Stromal cell of bone marrow (primary cell): Measurements from ENCODE around the gene WDR83.
A peak's percentile ranks its signal among the peaks of the same experiment; 100 is the strongest.
"Not testable (repeated sequence)": the region's sequence is repeated elsewhere in the genome, so short reads cannot be mapped to it uniquely, and the experiment has no call there.

ENCODE experiments used
- DNase-seq: peaks from one replicate; pipeline ENCODE4 v3.0.0-alpha.2; 2012; ENCODE audit warnings: low read depth

WDR83 gene

DNA sequence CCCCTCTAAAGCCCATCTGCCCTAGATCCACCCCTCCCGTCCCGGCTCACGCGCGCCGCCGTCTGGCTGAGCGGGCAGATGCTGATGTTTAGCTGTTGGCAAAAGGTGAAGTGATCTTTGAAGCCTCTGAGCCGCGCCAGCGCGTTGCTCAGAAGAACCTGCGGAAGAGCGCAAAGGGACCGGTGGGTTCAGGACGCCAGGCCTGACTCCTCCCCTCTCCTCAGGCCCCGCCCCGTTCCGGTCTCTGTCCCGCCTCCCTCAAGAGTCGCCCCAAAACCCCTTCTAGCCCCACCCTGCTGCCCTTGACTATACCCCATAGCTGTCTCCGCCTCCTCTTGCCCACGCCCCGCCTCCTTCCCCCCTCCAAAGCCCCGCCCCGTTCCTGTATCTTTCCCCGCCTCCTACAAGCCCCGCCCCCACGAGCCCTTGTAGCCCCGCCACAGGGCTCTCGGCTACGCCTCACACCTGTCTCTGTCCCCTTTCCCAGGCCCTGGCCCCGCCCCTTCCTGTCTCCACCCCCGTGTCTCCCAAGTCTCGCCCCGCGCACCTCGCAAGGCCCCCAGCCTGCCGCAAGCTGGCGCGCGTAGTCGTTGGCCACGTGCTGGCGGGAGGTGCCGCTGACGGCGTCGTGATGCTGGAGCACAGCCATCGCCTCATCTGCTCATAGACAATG is 9.6 kb upstream of the WDR83 start:
- no peak for DNase-seq

DNA sequence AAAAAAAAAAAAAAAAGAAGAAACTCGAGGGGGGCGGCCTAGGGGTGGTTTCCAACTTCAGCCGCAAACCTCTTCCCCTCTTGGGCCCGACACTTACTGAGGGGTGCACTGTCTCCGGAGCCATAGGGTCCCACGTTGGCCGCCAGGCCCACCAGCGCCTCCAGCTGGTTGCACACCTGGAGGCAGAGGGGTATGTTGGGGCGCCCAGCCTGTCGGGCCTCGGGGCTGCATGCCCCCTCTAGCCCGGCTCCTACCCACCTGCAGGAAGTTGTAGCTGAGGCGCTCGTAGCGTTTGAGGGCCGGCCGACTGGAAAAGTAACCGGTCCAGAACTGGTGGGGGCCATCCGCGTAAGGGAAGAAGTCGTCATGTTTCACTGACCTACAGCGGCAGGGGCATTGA is 8.6 kb upstream of the WDR83 start:
- no peak for DNase-seq

DNA sequence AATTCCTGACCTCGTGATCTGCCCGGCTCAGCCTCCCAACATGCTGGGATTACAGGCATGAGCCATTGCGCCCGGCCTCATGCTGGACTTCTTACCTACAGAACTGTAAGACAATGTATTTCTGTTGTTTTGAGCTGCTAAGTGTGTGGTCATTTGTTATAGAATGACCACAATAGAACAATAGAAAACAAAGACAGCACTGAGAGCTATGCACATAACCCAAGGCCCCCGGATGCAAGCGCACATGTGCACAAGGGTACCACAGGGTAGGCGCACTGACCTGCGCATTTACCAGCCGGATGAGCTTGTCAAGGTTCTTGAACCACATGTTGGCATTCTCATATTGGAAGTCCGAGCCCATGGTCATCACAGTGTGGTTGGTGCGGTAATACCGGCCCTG is 5.6 kb upstream of the WDR83 start:
- DNase-seq = no peak

DNA sequence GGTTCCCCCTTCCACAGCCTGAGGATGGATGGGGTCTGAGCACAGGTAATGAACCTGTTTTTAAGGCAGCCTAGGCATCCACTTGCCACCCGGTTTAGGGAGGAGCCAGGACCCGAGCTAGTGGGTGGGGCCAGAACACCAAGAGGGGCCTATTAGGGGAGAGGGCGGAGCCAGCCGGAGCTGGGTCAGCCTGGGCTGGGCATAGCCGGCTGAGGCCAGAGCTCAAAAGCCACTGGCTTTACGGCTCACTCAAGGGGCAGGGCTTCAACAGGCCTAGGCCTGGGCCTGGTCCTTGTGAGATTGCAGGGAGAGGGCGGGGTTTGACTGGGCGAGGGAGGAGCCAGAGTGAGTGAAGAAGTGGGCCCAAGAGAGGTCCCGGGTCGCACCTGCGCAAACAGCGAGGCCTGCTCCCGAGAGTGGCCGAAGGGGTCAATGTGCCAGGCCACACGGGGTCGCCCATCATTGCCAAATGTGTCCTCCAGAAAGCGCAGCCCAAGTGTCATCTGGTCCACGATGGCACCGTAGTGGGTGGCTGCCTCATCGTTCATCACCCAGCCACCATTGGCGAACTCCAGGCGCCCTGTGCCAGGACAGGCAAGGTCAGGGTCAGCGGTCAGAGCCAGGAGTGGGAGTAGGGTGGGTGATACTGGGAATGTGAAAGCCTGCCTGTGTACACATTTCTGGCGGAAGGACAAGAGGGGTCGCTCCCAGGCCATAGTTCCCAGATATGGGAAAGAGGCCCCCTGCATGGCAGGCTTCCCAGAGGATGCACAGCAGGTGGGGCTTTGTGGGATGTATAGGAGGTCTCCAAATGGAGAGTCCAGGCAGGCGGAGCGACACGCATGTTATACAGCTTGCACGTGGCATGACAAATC is 2.0 kb upstream of the WDR83 start:
- DNase-seq = no peak

DNA sequence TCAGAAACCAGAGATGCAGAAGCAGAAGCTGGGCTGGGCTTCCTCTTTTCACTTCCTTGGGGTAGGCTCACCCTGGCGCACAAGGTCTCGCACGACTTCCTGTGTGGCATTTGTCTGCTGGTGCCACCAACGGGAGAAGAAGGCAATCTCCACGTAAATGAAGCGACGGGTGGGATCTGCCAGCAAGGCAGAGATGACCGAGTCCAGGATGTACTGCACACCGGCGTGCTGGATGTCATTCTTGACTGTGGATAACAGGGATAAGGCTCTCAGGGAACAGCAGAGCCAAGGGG is 1.4 kb upstream of the WDR83 start:
- no peak for DNase-seq

DNA sequence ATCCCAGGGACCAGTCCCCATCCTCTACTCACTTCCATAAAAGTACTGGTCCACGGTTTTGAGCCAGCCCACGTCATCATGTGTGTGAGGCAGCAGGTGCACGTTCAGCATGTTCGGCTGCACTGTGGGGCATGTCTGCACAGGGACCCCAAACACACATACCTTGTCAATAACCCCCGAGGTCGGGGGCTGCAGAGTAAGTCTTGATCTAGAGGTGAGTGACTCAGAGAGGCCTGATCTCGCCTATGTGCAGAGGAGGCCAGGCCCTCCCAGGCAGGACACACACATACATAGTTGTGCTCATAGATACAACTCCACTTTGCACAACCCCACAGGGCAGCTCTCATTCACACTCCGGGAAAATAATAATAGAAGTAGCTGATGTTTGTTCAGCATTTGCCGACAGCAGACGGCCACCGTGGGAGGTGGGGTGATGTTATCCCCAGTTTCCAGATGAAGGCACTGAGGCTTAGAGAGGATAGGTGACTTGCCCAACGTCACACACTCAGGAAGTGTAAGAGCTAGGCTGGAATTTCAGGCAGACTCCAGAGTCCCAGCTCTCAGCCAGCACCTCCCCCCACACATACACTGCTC is 839 bp upstream of the WDR83 start:
- DNase-seq = no peak

DNA sequence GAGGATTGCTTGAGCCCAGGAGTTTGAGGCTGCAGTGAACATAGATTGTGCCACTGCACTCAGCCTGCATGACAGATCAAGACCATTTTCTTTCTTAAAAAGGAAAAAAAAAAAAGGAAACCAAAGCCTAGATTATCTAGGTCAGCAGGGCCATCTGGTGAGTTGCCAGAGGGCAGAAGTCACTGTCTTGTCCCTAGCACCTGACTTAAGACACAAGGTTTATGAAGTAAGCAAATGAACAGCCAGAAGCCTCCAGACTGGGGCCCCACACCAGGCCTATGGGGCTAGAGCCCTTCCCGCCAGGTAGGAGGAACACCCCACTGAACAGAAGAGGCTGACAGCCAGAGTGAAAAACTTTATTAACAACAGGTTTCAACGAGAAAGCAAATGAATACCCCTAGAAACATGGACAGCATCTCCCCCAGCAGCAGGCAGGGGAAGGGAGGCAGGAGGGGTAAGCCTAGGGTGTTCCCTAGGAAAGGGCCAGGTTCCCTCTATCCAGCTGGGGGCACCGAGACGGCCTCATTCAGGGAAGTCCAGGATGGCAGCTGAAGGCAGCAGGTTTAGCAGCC is 1.2 kb downstream of the WDR83 start:
- no peak for DNase-seq

DNA sequence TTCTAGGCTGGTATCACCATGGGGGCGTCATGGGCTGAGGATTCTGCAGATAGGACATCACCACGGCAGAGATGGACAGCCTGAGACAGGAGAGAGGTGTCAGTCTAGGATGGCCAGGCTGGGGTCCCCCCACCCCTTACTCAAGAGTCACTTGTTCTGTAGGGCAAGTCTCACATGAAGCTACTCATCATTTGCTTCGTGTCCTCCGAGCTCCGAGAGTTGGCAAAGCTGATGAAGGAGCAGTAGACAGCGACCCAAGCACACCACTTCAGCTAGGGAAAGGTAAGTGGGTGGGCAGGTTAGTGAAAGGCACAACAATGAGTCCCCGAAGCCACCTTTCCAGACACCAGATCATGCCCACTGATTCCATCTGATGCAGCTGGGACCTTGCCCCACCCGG is 1.7 kb downstream of the WDR83 start:
- DNase-seq = no peak

DNA sequence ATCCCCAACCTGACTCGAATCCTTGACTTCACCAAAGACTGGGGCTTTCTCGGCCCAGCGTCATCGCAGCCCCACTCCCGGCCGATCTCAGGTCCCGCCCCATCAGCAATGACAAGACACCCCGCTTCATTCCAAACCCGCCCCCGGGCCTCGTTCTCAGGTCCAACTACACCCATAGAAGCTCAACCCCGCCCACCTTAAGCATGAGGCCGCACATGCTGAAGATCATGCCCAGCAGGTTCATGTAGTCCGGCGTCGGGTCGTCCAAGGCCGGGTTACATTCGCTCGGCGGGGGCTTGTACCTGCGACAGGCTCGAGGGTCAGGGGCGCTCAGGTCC is 2.3 kb downstream of the WDR83 start:
- peak; percentile 33 for DNase-seq

DNA sequence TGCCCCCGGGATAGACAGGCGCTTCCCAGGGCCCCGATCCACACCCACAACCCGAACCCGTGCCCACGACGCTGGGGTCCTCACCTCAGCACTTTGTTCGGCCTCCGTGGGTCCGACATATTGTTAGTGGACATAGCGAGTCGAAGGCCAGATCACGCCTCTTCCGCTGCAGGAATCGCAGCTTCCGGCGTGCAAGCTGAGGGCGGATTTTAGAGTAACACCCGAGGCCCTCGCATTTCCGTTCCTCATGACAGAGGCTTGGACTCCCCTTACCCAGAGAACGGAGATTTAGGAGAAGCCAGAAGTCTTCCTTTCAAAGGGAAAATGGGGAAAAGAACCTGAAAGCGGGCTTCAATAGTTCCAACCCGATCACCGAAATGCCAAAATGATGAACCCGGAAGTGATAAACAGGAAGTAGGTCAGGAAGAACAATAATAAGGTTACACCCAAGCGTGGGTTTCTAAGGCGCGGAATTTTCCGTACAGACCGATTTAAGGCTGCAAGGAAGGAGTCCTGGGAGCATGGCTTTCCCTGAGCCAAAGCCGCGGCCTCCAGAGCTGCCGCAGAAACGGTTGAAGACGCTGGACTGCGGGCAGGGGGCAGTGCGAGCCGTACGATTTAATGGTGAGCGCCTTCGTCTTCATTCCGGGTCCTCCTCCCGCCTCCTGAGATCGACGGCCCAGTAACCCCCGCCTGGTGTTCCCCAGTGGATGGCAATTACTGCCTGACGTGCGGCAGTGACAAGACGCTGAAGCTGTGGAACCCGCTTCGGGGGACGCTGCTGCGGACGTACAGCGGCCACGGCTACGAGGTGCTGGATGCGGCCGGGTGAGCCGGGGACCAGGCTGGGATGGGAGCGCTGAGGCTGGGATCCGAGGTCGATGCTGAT is 2.9 kb downstream of the WDR83 start:
- DNase-seq = peak; percentile 64

DNA sequence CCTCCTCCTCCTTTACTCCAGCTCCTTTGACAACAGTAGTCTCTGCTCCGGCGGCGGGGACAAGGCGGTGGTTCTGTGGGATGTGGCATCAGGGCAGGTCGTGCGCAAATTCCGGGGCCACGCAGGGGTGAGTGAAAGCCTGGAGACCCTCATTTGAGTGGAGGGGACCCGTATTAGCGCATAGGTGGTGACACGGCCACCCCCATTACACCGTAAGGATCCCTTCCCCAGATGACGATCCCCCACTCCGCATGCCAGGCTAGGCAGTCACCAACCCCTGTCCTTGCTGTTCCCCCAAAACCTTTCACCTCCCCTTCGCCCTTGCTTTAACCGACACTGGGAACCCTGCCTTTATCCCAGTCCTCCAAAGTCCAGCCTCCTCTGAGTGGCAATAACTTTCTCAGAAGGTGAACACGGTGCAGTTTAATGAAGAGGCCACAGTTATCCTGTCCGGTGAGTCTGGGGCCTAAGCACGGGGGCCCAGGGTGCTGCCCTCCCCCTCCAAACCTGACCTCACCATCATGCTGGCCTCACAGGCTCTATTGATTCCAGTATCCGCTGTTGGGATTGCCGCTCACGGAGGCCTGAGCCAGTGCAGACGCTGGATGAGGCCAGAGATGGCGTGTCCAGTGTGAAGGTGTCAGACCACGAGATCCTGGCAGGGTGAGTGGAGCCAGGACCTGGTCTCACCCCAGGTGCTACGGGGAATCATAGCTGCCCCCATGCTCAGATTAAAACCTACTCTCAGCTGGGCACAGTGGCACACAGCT is 3.7 kb downstream of the WDR83 start:
- DNase-seq = no peak

DNA sequence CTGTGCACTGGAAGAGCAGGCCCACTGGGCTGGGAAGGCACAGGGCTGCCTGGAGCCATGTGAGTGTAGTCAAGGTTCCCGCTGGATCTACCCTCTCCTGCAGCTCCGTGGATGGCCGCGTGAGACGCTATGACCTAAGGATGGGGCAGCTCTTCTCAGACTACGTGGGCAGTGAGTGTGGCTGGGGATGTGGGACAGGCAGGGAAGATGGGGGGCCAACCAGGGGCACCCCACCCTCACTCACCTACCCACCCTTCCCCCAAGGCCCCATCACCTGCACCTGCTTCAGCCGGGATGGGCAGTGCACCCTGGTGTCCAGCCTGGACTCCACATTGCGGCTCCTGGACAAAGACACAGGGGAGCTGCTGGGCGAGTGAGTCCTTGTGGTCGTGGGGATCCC is 6.1 kb downstream of the WDR83 start:
- no peak for DNase-seq

DNA sequence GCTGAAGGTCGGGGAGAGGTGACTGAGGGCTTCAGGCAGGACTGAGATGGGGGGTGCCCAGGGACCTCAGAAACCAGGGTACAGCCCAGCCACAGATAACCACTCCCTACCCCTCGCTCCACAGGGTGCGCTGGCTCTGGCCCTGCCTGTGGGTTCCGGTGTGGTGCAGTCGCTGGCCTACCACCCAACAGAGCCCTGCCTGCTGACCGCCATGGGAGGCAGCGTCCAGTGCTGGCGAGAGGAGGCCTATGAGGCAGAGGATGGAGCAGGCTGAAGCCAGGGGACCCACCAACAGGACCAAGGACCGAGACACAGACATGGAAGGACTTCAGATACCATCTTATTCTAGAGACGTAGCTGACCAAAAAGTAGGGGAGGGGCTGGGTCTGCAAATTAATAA is 8.8 kb downstream of the WDR83 start:
- no peak for DNase-seq

DNA sequence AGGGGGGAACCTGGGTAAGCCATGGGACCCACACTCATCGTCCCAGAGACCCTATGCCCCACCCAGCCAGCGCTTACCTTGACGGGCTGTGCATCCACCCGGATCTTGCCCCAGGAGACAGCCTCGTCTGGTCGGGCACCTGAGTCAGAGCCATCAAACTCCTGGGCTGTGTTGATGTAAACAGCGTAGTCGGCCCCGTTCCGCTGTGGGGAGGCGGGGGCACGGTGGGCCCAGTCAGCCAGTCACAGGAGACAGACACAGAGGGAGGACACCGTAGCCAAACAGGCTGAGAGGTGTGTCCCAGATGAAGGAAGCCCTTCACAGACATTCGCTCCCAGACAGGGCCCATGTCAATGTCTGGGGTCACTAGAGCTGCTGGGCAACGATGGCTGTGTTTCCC is 9.3 kb downstream of the WDR83 start:
- DNase-seq = no peak

DNA sequence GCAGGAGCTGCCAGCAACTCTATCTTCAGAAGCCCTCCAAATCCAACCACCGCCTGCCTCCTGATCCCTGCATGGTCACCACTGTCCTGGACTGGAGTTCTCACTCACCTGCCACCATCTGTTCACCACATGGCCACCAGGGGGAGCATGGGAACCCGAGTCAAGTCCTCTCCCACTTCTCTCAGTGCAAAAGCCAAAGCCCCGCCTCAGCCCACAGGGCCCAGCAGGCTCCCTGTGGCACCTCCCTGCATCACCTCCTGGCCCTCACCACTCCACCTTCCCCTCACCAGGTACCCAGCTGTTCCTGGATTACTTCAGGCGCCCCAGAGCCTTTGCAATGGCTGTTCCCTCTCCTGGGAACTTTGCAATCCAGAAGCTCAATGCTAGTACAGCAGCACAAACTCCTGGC is 9.8 kb downstream of the WDR83 start:
- peak; percentile 49 for DNase-seq

DNA sequence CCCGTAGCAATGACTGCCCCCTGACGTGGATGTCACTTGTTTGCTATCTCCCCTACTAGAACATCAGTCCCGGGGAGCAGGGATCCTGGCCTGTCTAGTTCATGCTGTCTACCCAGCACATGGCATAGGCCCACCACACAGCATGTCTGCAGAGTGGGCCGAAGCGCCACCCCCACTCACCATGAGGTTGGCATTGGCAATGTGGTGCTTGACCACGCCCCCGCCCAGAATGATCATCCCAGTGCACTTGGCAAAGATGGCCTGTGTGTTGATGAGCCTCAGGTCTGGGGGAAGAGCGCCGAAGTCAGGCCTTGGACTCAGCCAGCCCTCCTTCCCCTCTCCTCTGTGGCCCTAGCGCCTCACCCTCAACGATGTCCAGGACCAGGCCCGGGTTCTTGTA is 10.3 kb downstream of the WDR83 start:
- DNase-seq = no peak

DNA sequence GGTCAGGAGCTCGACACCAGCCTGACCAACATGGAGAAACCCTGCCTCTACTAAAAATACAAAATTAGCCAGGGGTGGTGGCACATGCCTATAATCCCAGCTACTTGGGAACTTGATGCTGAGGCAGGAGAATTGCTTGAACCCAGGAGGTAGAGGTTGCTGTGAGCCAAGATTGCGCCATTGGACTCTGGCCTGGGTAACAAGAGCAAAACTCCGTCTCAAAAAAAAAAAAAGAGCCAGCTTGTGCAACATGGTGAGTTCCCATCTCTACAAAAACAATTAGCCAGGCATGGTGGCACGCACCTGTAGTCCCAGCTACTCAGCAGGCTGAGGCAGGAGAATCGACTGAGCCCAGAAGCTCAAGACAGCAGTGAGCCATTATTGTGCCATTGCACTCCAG is 11.4 kb downstream of the WDR83 start:
- DNase-seq = not testable (repeated sequence)

DNA sequence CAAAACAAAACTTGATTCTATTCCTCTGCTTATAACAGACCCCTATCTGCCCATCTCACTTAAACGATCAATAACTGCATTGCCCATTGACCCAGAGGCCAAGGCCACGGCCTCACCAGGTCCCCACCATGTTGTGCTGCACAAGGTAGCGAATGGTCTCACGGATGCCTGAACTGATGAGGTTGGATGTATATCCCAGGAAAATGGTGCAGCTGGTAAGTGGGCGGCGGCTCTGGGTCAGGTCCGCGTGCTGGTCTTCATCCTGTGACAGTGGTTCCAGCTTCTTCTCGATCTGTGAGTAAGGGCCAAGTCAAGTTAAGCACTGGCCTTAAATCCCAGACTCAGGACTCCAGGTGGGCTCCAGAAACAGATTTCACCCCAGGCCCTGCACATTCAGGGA is 13.4 kb downstream of the WDR83 start:
- DNase-seq = no peak

DNA sequence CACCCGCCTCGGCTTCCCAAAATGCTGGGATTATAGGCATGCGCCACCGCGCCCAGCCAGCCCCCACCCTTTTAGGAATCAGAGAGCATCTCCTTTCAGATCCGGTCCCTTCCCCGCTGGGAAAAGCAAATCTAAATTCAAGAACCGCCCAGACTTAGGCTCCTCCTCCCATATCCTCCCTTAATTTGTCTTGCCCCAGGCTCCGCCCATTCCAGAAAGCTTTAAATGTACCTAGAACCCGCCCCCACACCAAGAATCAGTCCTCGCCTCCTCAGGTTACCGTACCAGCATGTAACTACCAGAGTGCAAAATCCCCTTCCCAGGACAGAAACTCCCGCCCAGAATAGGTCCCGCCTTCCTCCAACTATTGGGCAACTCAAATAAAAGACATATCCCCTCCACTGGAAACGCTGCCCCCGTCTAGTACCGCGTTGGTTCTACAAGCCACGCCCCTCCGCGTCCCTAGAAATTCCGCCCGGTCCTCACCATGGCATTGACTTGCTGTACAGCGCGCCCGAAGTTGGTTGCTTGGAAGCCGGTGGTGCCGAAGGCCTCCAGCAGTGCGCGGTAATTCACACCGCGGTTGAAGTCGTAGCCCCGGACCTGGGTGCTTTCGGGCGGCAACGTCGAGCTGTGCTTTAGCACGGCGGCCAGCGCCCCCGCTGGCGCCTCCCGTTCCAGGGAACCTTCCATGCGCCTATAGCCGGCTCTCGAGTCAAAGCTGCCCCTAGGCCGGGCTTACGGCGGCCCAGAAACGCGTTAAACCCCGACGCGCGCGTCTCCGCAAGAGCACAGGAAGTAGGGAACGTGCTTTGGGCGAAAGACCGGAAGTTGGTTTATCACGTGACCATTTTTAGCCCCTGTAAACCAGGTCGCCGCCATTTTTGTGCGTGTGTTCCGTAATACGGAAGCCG is 14.7 kb downstream of the WDR83 start, which contains the start of gene DHPS:
Gene DHPS, minus strand, starts transcription at position 807 of the 914 bp plus-strand sequence. Its CDS starts 114 bp downstream, at position 693.
- peak; percentile 97 for DNase-seq

DNA sequence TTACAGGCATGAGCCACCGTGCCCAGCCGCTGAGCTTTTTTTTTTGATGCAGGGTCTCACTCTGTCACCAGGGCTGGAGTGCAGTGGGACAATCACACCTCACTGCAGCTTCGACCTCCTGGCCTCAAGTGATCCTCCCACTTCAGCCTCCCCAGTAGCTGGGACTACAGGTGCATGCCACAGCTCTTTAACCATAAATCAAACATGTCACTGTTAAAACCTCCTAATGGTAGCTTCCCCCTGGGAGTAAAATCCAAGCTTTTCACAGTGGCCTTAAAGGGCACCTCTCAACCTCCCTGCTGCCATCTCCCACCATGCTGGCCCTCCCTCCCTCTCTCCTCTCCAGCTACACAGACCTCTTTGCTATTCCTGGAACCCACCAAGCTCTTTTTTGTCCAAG is 19.2 kb downstream of the WDR83 start:
- no peak for DNase-seq
